HS-5 (cell line): ENCODE data around the gene ANKRD28.
"Not testable (repeated sequence)": the region's sequence is repeated elsewhere in the genome, so short reads cannot be mapped to it uniquely, and the experiment has no call there.

Experiments used
- DNase-seq: peaks from one replicate; pipeline ENCODE4 v3.0.0-alpha.2; 2012; ENCODE audit warnings: low read depth

Gene ANKRD28

DNA sequence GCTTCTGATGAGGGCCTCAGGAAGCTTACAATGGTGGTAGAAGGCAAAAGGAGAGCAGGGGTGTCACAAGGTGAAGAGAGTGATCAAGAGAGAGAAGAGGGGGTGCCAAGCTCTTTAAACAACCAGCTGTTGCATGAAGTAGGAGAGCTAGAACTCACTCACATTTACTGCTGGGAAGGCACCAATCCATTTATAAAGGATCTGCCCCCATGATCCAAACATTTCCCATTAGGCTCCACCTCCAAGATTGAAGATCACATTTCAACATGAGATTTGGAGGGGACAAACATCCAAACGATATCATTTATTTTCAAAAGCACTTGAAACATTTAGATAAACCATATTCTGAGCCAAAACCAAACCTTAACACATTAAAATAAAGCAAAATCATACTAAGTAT is 26.3 kb downstream of the ANKRD28 start:
- no peak for DNase-seq

DNA sequence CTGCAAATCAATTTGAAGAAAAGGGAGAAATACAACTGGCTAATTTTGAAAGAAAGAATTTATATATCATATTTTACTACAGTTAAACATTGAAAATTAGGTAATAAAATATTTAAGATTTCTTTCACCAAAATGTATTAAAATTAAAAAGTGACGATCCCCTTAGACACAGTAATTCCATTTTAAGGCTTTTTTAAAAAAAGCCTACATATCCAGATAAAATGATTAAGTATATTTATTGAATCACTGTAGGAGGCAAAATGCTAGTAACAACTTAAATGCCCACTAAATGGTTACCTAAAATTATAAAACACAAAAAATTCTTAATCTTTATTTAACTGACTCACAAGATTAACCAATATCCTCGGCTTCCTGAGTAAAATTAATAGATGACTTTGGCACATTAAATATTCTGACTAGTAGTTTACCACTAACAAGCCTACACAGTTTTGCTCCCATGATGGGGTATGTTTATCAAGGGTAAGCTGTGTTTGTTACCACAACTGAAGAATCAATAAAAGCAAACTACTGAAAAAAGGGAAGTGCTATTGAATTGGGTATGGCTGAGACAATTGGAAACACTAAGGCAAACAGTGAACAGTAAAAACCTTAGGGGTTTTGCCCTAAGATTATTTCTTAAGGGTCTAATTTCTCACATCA is 28.4 kb downstream of the ANKRD28 start:
- peak; percentile 29 for DNase-seq

DNA sequence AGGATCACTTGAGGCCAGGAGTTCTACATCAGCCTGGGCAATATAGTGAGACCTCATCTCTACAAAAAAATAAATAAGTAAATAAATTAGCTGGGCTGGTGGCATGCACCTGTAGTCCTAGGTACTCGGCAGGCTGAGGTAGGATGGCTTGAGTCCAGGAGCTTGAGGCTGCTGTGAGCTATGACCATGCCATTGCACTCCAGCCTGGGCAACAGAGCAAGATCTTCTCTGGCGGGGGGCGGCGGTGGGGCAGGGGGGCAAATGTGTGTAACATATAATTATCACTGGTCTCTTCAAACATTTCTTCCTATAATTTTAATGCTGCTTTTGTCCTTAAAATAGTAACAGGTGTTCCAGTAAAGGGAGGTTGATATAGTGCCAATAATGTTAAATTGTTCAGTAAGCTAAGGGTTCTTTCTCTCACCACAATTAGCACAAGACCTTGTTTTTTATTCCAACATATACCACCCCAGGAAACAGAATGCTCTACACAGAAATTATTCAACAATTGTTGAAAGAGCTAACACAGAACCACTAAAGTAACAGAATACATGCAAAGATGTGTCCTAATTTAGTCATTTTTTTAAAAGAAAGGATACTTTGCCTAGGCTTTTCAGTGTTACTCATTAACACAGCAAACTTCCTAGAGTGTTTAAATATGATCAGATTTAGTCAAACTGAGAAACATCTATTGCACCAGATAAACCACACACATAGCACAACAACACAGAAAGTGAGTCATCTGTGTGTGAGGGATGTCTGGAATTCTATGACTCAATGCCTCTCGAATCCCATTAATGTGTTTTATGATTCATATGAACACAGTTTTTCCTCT is 29.1 kb downstream of the ANKRD28 start:
- peak; percentile 92 for DNase-seq

DNA sequence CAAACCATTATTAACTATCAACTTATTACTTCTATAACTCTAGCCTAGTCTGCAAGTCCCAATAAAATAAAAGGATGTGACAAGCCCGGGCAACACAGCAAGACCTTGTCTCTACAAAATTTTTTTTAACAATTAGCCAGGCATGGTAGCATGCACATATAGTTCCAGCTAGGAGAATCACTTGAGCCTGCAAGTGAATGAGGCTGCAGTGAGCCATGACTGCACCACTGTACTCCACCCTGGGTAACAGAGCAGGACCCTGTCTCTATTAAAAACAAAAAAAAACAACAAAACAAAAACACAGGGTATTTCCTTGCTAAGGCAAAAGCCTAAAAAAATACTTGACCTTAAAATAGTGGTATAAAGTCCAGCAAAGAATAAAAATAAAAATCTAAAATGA is 31.4 kb downstream of the ANKRD28 start:
- no peak for DNase-seq

DNA sequence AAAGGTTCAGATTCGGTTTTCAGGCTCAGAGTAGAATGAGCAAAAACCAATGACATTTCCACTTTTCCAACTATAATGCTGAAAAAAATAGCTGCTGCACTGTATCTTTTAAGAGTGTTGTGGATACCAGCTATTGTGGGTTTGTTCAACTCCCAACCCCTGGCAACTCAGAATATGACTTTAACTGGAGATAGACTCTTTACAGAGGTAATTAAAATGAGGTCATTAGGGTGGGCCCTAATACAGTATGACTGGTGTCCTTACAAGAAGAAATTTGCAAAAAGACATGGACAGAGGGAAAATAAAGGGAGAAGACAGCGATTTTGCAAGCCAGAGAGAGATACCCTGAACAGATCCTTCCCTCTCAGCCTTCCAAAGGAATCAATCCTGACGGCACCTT is 39.5 kb downstream of the ANKRD28 start:
- no peak for DNase-seq

DNA sequence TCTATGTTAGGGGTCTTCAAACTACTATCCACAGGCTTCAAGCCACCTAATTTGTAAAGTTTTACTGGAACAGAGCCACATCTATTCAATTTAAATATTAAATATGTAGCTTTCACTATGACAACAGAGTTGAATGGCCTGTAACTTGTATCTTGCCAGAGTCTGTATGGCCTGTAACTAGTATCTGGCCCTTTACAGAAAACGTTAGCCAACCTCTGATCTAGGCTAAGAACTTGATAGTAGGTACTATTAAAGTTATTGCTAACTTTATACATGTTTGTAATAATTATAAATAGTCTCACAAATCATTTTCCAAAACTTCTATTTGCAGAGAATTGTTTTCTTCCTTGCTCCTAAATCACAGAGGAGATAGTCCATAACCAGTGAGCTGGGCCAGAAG is 40.0 kb downstream of the ANKRD28 start:
- DNase-seq, result no peak

GRCh38 chr3:15756505-15756904 is 41.3 kb downstream of the ANKRD28 start:
- DNase-seq, result no peak

DNA sequence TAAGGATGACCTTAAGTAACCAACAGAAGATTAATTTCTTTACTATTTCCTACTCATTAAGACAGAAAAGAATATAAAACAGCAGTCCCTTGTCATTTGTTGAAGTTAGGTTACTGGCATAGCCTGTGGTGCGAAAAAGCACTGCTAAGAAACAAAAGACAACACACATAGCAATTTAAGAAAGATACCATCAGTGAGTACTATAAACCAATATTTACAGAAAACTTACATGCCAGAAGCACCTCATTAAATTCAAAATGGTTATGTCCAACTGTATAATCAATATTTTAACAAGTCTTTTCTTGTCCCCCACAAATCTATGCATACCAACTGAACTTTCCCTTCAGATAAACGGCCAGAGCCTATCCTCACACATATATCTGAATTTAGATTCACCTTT is 42.0 kb downstream of the ANKRD28 start:
- no peak for DNase-seq

DNA sequence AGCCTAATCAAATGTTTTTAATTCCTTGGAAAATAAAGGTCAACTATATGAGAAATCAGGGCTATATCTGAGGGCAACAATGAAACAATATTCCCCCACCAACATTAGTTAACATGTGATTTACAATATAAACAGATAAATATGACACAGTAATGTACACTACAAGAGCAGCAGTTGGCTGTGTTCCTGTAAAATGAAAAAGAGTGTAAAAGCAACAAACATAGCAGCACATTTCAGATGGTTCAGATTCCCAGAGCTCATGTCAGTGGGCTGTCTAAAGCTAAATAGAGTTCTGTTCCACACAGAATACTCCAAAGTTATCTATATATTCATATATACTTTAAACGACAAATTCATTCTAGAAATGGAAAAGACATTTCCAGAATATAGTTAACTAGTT is 42.6 kb downstream of the ANKRD28 start:
- DNase-seq, result no peak

GRCh38 chr3:15754047-15754446 is 43.7 kb downstream of the ANKRD28 start:
- peak; percentile 36 for DNase-seq

GRCh38 chr3:15753056-15753710 is 44.6 kb downstream of the ANKRD28 start:
- no peak for DNase-seq

DNA sequence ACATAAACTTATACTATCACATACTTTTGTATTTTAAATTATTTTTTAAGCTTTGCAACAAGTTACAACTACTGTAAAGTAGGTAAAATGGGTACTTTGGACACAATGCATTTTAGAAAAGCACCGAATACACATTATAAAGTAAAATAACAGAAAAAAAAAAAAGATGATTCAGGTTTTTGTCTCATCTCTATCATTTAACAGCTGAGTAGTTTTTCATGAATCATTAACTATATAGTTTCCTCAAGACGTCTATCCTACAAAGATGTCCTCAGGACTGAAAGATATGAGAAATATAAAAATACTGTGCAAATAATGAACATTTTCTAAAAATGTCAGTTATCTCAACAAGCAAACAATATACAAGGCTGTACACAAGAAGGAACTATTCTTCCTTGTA is 46.9 kb downstream of the ANKRD28 start:
- no peak for DNase-seq

- DNase-seq, result no peak
These were observed 47.6 kb downstream of the ANKRD28 start for GRCh38 chr3:15750143-15750542.

- DNase-seq, result not testable (repeated sequence)
These were observed 51.9 kb downstream of the ANKRD28 start for GRCh38 chr3:15745896-15746295.

DNA sequence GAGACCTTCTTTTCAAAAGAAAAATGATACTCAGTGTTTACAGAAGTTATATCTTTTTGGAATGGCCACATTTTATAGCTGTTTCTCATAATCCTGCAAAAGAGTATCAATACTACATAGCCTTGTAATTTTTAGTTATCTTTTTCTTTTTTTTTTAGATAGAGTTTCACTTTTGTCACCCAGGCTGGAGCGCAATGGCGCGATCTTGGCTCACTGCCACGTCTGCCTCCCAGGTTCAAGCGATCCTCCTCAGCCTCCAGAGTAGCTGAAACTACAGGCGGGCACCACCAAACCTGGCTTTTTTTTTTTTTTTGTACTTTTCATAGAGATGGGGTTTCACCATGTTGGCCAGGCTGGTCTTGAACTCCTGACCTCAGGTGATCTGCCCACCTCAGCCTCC is 53.6 kb downstream of the ANKRD28 start:
- no peak for DNase-seq

DNA sequence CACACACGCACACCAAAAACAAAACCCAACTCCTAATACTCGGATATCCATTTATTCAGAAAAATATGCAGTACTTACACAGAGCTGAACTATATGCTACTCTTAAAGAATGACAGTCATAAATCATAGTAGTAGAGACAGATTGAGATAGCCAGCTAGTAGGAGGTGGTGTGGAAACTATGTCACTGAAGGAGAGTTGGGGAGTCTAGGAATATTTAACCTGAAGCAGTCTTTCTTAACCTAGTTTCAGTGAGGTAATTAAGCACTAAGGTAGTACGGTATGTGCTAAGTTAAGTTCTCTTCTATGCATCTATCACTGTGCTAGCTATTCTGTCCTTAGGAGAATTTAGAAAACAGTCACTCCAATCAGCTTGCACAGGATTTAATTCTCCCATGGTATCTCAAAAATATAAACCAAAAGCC is 54.2 kb downstream of the ANKRD28 start:
- DNase-seq, result no peak

DNA sequence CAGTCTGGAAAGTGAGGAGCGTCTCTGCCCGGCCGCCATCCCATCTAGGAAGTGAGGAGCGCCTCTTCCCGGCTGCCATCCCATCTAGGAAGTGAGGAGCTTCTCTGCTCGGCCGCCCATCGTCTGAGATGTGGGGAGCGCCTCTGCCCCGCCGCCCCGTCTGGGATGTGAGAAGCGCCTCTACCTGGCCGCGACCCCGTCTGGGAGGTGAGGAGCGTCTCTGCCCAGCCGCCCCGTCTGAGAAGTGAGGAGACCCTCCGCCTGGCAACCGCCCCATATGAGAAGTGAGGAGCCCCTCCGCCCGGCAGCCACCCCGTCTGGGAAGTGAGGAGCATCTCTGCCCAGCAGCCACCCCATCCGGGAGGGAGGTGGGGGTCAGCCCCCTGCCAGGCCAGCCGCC is 55.5 kb downstream of the ANKRD28 start:
- not testable (repeated sequence) for DNase-seq

- not testable (repeated sequence) for DNase-seq
These were observed 59.2 kb downstream of the ANKRD28 start for GRCh38 chr3:15738616-15739005.

DNA sequence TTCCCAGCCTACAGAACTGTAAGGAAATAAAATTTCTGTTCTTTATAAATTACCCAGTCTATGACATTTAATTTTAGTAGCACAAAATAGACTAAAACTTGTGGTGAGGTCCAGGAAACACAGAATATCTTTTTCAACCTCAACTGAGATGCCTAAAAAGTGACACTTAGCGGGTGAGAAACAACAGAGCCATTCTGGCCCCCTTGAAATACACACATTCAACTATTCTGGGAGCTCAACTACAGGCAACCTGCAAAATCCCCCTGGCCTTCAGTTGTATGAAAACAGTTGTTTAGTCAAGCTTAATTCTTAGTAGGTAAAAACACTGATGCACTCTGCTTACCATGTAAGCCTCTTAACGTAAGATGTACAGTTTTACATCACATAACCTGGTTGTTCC is 66.8 kb downstream of the ANKRD28 start:
- DNase-seq, result no peak

- DNase-seq, result no peak
These were observed 69.0 kb downstream of the ANKRD28 start for GRCh38 chr3:15728766-15729165.

GRCh38 chr3:15726881-15727280 is 70.9 kb downstream of the ANKRD28 start:
- DNase-seq, result no peak

DNA sequence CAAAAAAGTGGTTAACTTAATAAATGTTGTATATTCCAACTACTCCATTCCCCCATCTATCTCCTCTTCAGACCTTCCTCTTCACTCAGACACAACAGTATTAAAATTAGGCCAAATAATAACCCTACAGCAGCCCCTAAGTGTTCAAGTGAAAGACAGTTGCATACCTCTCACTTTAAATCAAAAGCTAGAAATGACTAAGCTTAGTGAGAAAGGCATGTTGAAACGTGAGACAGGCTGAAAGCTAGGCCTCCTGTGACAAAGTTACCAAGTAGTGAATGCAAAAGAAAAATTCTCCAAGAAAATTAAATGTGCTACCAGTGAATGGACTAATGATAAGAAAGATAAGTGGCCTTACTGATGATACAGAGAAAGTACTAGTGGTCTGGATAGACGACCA is 71.7 kb downstream of the ANKRD28 start:
- no peak for DNase-seq

GRCh38 chr3:15724446-15724845 is 73.3 kb downstream of the ANKRD28 start:
- DNase-seq, result no peak
